GM21447 (cell line): ENCODE data around the gene DNER.

ENCODE experiments used
- ATAC-seq: cut with Tn5 transposase; IDR thresholded peaks from one replicate; pipeline ENCODE4 v1.9.1; 2021; ENCODE audit not compliant: unreplicated experiment

DNER gene

DNA sequence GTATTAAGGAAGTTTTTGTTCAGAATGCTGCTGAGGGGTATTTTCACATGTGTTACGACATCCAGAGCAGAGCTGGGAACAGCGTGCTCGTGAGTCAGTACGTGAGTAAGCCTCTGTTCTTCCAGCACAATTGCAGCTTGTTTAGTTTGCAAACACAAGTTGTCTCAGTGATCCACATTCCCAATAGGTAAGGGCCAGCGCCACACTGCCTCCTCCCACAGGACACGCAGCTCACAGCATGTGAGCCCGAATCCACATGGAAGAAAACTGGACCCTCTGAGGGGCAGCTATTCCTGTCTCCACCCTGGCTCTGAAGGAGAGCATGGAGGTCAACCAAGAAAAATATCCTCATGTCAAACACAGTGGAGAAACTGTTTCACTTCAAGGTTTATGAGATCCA lies 269.3 kb downstream of the DNER start:
- ATAC-seq, result no peak

DNA sequence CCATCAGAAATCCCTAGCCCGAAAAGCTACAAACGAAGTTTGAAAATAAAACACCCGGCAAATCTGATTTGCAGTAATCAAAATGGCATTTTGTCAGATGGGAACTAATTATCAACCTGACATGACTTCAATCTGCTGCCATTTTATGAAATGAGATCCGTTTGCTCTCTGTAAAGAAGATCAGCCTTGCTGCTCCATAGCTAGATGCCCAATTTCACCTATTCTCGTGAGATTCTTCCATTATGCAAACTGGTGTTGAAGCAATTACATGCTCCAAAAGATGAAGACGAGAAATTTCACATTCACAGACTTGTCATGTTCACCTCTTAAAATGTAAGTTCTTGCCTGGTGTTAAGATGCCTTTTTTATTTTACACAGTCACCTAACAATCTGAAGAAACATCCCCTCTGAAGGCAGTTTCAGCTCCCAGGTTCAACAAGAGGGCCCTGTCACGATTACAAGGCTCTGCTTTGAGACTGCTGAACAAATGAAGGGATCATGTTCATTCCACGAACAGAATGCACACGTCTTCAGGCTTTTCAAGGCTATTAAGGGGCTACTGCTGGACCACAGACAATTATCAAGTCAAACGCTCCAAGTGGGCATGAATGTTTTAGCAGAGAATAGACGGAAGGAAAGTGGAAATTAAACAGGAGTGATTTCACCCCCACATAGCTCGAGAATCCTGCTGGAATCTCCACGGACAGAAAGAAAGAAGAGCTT lies 270.6 kb downstream of the DNER start:
- ATAC-seq, result no peak

DNA sequence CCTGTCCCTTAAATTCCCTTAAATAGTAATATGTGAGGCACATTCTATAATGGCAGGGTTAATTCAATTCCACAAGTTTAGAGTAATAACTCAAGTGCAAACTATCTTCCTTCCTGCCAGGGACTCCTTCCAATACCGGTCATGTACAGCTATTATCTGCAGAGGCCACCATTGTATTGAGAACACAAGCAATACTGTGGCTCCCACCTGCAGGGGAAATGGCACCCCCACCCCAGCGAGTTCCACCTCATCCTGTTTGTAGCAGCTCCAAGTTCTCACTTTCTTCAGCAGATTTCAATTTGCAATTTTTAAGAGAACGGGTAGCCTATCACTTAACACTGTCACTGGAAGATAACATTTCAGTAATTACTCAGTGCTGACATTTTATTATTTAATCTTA lies 271.2 kb downstream of the DNER start:
- ATAC-seq, result no peak

DNA sequence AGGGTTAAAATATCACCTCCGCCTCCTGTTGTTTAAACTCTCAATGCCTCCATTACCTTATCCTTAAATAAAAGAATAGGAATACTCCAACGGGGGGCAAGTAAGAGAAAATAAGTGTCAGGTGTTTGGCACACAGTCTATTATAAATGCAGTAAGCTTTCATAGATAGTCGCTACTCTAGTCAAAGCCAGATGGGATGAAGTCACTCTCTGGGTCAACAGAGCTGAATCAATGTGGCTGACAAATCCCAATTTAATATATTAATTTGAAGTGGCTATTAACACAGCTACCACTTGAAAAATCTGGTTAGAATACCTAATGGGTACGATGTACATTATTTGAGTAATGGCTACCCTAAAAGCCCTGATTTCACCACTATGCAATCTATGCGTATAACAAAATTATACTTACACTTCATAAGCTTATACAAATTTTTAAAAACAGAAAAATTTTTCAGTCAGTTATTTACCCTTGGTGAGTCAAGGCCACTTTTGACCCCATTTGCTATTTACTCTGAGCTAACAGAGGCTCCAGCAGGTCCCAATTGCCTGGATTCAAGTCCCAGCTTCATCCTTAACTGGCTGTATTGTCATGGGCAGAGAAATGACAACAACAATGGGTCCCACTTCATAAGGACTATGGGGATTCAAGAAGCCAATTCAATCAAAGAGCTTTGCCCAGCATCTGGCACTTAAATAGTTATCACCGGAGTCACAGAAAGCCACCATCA lies 275.8 kb downstream of the DNER start:
- ATAC-seq, result no peak

DNA sequence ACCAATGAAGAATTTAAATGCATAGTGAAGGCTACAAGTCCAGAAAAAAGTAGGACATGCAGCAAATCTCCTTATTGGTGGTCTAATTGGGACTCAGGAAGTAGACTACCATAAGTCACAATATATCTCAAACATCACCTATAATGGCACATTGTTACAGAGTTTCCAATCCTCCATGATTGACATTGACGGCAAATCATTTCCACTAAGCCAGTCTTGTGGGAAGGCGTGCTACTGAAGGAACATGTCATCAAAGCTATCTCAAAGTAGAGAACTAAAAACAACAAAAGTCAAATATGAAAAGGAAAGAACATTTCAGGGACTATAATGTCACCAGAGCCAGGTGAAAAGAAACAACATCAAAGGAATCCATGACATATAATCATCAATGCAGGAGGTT lies 276.9 kb downstream of the DNER start:
- no peak for ATAC-seq

DNA sequence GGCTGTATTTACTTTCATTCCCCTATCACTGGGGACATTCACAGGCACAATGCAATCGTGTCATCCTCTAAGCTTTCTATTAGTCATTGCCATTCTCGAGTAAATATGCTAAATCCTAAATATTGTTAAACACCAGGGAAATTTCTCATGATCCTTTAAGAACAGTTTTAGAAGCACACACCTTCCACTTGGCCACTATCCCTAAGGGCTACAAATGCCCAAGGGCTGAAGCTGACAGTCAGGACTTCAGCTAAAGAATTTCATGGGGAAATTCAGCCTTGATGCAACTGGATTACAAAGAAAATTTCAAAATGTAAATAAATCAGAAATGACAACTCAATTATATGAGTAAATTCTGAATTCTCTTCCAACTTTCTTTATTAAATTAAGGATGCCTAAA lies 280.2 kb downstream of the DNER start:
- no peak for ATAC-seq

DNA sequence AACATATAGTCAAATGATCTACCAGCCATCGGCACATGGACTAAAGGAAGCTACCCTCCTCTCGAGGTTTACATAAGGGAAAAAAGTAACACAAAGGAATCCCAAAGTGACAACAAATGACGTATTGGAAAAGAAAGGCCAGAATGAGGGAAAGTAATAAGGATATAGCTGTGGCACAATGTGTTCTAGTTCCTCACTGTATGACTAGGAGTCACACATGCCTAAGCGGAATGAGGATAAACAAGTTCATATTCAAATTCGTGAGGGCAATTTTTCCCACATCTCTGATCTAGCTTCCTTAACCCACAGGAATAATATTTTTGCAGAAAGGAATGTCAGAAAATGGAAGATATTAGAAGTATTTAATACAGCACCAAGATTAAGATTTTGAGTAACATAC lies 281.0 kb downstream of the DNER start:
- ATAC-seq, result no peak

DNA sequence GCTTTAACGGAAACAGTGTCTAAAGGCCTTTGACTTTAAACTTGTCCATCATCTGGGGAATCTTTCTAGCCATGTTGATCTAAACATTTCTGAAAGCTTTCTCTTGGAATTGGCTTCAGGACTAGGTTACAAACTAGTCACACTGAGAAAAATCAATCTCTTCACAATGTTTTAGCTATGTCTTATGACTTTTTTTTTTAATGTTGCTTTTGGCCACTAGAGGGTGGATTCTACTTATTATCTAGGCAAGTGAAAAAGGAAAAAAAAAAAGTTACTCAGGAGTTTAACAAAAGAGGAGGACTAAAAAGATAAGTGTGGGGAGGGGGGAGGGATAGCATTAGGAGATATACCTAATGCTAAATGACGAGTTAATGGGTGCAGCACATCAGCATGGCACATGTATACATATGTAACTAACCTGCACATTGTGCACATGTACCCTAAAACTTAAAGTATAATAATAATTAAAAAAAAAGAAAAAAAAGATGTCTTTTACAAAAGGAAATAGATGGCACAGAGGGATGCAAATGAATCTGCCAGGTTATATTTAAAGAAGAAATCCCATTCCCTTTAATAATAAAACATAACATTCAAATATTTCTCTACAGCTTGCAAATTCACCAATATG lies 282.9 kb downstream of the DNER start:
- no peak for ATAC-seq

DNA sequence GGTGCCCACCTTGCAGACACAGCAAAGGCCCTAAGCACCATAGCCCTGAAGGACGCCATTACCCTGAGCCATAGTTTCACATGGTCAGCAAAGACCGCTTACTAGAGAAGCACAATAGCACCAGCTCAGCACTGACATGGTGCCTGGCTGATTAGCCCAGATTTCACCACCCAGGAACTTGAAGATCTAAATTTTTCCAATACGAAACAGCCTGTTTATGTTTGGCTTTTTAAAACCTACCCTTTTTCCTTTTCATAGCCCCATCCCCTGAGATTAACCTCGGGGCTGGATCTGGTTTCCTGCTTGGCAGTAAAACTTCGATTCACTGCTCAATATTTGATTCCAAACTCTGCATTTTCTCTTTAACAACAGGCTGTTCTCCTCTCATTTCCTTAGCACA lies 284.8 kb downstream of the DNER start:
- ATAC-seq, result no peak

DNA sequence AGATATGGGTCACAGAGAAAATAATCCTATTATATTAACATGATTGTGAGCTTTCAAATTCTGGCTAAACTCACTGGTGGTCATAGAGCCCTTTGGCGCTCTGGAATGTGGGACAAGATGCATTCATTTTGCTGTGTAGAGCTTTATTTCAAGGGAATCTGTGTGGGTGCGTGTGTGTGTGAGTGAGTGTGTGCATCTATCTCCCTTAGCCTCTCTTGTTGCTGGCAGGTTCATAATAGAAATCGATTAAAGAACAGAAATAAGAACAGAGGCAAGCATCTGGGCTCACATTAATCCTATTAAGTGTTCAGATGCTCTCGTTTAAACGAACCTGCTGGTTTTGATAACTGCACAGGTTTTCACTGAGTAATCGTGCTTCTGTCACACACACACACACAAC lies 287.9 kb downstream of the DNER start:
- no peak for ATAC-seq

DNA sequence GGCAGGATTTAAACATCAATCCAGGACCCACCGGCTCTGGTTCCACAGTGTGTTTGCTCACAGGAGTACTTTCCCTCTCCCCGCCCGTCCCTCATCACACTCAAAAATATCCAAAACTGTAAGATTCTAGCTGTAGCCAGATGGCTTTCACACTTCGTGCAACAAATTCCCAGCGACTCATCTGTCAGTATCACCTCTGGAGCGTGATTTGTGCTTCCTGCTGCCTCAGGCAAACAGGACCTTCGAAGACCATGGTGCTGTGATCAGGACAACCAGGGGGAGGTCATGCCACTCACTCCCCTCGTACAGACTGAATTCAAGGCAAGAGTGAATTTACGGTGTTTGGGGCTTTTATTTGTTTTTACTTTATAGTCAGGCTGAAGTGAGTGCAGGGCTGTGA lies 288.8 kb downstream of the DNER start:
- no peak for ATAC-seq

DNA sequence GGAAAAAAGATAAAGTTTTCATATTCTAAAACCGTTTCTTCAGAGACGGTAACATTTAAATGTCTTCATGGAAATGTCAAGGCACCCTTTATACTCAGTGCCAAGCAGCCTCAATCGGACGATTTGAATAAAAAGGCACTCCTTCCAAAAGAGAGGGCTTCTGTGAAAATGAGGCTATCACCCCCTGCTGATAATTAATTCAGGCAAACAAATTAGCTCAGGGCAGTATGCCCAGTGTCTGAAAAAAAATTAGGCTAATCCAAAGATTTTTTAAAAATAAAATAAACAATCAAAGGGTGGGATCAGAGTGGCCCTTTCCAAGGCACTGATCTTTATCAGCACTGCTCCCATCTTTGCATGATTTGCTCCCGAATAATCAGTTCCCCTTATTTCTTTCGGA lies 292.3 kb downstream of the DNER start:
- no peak for ATAC-seq

DNA sequence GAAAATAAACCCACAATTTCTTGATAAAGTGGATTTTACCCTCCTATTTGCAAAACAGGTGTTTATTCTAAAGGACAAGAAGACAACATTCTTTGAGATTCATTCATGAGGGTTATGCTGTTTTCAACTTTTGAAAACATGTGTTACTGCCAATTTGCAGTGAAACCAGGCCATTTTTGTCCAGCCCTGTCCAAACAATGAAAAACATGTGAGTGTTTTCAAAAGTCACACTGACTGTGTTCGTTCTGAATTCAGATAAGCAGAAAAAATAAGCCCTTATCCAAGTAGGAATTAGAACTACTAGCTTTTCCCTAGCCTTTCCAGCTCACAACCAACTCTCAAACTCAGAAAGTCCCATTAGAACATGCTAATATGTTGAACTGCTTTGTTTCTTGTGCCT lies 295.2 kb downstream of the DNER start:
- no peak for ATAC-seq

DNA sequence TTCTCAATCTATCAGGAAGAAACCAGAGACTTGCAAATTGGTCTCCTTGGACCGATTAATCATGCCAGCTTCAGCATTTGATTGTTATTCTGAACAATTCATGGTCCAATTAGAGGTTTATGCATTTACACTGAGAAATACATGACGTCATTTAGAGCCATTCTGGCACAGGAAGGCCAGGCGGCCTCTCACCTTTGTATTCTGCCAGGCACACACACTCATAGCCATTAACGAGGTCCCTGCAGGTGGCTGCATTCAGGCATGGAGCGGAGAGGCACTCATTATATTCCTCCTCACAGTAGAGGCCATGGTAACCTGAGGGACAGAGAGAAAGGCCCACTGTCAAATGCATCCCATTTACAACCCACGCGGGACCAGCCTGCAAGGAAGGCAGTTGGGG lies 296.4 kb downstream of the DNER start:
- ATAC-seq, result no peak

DNA sequence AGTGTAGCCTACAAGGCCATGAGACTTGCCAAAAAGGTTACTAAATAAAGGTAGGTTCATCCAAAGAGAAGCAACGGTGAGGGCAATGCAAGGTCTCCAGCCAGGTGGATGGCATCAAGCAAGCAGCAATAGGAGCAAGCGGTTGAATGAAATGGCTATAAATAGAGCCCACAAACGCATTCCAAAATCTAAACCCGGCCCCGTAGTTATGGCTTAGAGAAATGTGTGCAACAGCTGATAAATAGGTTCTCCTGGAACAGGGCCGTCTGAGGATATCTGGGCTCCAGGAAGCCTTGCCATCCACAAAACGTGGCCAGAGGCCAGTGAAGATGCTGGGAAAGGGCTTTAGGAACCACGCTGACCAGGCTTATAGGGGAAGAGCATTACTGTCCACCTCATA lies 297.2 kb downstream of the DNER start:
- no peak for ATAC-seq

DNA sequence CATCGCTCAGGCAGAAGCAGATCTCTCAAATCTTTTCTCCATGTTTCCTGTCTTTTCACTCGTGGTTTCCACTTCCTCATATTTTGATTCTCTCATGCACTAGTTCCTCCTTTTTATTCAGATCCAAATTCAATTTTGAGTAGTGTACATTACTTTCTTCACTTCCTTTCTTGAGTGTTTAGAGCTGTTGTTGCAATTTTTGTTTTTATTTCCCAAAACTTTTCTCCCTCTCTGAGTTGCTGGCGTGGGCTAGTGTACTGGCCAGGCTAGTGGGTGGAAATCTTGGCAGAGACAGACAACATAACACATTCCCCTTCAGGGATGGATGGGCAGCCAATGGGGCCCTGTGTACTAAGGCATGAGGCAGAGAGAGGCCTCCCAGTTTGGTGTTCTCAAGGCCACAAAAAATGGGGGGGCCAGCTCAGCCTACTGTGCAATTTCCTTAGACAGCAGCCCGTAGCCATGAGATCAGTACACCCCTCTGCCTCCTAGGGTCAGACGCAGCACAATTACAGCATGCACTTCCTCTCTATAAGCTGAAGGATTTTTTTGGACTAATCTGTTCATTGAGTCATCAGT lies 298.1 kb downstream of the DNER start:
- ATAC-seq, result no peak

DNA sequence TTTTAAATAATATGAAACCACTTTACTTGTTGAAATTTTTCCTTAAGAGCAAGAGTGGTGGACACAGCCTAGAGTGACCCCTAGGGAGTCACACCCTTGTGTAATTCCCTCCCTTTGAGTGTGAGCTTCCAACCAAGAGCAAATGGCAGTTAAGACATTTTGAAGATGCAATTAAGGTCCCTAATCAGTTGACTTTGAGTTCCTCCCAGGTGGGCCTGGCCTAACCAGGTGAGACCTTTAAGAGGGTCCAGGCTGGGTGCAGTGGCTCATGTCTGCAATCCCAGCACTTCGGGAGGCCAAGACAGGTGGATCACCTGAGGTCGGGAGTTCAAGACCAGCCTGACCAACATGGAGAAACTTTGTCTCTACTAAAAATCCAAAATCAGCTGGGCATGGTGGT lies 299.7 kb downstream of the DNER start:
- ATAC-seq, result no peak

DNA sequence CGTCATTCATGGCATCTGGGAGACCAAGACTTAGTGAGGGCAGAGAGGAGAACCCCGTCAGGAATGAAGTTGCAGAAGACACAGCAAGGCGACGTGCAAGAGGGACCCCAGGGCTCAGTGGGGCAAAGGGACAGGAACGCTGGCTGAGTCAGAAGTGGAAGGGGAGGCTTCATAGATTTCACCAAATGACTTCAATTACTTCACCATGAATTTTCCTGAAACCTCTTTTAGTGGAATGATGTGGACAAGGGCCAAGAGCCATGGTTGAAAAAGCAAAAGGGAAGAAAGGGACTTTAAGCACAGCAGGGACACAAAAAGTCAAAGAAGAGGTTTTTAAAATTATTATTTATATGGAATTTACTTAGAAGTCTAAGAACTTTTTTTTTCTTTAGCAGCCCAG lies 301.7 kb downstream of the DNER start:
- ATAC-seq, result no peak

DNA sequence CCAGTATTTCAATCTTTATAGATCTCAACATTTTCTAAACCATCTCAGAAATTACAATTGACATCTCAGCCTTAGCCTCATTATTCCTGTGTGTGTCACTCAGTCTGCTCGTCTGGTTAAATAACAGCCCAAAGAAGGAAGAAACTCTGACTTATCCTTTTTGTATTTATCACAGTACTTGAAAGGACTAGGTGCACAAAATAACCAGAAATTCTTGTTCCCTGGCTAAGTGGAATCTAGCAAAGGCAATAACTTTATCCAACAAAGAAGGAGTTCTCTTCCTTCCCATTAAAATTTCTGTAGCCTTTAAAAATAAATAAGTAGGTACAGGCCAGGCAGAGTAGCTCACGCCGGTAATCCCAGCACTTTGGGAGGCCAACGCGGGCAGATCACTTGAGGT lies 303.4 kb downstream of the DNER start:
- ATAC-seq, result no peak

DNA sequence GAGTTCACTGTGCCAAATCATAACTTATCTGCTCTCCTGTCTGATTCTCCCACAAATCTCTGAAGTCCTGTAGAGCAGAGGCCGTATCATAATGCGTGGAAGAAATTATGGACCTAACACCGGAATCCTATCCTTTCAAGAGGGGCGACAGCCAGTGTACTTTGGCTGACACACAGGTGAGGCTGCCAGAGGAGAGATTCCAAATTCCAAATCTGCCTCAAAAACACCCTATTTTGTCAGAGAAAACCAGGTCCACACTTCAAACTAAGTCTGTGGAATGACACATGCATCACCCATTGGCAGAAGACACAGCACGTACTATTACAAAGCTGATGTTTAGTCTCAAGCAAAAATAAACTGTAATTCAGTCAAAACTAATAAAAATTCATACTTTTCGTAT lies 304.1 kb downstream of the DNER start:
- ATAC-seq, result no peak

DNA sequence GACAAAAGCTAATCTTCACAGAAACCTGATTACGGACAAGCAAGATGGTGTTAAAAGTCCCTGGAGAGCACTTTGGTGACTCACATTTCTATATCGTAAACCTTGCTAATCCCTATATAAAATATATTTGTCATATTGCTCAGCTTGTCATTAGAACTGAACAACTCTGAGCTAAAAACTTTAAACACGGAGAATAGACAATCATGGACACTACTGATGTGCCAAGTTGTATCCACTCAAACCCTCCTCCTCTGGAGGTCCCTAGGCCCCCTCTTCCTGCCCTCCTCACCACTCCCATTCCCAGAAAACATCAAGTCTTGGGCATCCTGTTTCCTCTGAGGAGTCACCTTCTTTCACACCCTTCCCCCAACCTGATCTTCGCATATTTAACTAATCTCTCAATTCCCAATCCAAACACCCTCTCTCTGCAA lies 304.6 kb downstream of the DNER start:
- ATAC-seq, result no peak

DNA sequence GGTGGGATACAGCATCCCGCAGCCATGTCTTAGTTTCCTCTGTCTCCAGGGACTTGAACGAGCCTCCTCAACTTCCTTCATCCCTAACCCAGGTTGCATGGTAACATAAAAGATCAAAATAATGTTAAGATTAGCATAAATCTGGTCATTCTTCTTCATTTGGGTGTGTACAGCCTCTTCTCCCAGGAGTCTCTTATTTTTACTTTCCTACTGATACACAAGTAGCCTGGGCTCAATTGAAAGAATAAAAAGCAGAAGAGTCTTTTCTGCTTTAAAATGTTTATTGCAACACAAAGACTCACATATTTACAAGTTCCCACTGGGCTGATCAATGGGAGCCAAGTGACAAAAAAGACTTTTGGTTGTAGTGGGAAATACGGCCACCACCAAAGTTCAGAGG lies 305.4 kb downstream of the DNER start:
- ATAC-seq, result no peak
